Measurements from ENCODE around the gene SWAP70.
"Not testable (repeated sequence)": the region's sequence is repeated elsewhere in the genome, so short reads cannot be mapped to it uniquely, and the experiment has no call there.

SWAP70 gene

GRCh38 chr11:9617940-9618339, 45.9 kb upstream of the SWAP70 start:
- Histone ChIP-seq H3K36me3 (ENCODE audit: control insufficient read depth in 1 of 2, insufficient read depth in 2 of 2, low read depth in 1 of 2, low read length in 2 of 2) (no peaks in the 10 kb centered on the region), H2BK12ac (ENCODE audit: low read length in 2 of 2) (no peak overlapping the region), H2BK120ac (ENCODE audit: low read depth, low read length) (no peak overlapping the region), H3K14ac (ENCODE audit: low read length in 2 of 2) (no peak overlapping the region), H2BK15ac (ENCODE audit: low read depth, poor library complexity, severe bottlenecking) (no peak overlapping the region), H3K4me1 (ENCODE audit: control insufficient read depth, insufficient read depth, low read depth, low read length) (peaks cover 8% of the 10 kb centered on the region), H3K4me3 (ENCODE audit: insufficient read depth in 1 of 2, low read depth in 1 of 2, low read length in 2 of 2) (peak overlapping the region in 1 of 2 experiments; percentile 50), H2AK5ac (ENCODE audit: low read length, severe bottlenecking) (no peak overlapping the region), H3K9me3 (ENCODE audit: control insufficient read depth, low read length) (no peaks in the 10 kb centered on the region), H4K91ac (ENCODE audit: low read length) (no peak overlapping the region), H4K8ac (ENCODE audit: low read length) (no peak overlapping the region), H3K27ac (ENCODE audit: low read length, poor library complexity, severe bottlenecking) (no peak overlapping the region), H3K27me3 (ENCODE audit: control insufficient read depth in 1 of 2, insufficient read depth in 1 of 2, low read length in 2 of 2) (no peaks in the 10 kb centered on the region), H2AFZ (ENCODE audit: low read depth, low read length) (no peak overlapping the region), H3K23ac (ENCODE audit: low read length in 2 of 2) (no peak overlapping the region), H3K18ac (ENCODE audit: low read depth in 1 of 2, low read length in 2 of 2) (no peak overlapping the region), H3K9ac (ENCODE audit: low read length) (peak overlapping the region; percentile 73), H3K79me1 (replicated peaks; ENCODE audit: low read length, poor library complexity, severe bottlenecking) (no peaks in the 10 kb centered on the region), H2BK5ac (ENCODE audit: low read depth, low read length, poor library complexity, severe bottlenecking) (no peak overlapping the region), H3K4me2 (ENCODE audit: low read length, poor library complexity, severe bottlenecking) (no peak overlapping the region), H3K4ac (ENCODE audit: low read depth in 1 of 2, low read length in 2 of 2) (no peak overlapping the region)
- DNase-seq: peak; percentile 36
- WGBS: 61% methylated on average over 5 of the region's 5 CpGs

GRCh38 chr11:9619004-9619403, 44.9 kb upstream of the SWAP70 start:
- H2BK15ac ChIP-seq (ENCODE audit: low read depth, poor library complexity, severe bottlenecking): no peak overlapping the region
- no peak overlapping the region for H3K4me3 ChIP-seq (ENCODE audit: insufficient read depth in 1 of 2, low read depth in 1 of 2, low read length in 2 of 2)
- no peak overlapping the region for H3K18ac ChIP-seq (ENCODE audit: low read depth in 1 of 2, low read length in 2 of 2)
- 100% methylated on average over 1 of the region's 1 CpG for WGBS
- H3K14ac ChIP-seq (ENCODE audit: low read length in 2 of 2): no peak overlapping the region
- no peak overlapping the region for H3K4ac ChIP-seq (ENCODE audit: low read depth in 1 of 2, low read length in 2 of 2)
- DNase-seq: no peak
- H3K27me3 ChIP-seq (ENCODE audit: control insufficient read depth in 1 of 2, insufficient read depth in 1 of 2, low read length in 2 of 2): no peaks in the 10 kb centered on the region
- H2BK12ac ChIP-seq (ENCODE audit: low read length in 2 of 2): no peak overlapping the region
- no peaks in the 10 kb centered on the region for H3K36me3 ChIP-seq (ENCODE audit: control insufficient read depth in 1 of 2, insufficient read depth in 2 of 2, low read depth in 1 of 2, low read length in 2 of 2)
- no peak overlapping the region for H3K27ac ChIP-seq (ENCODE audit: low read length, poor library complexity, severe bottlenecking)
- H3K79me1 ChIP-seq (replicated peaks; ENCODE audit: low read length, poor library complexity, severe bottlenecking): no peaks in the 10 kb centered on the region
- no peak overlapping the region for H2AK5ac ChIP-seq (ENCODE audit: low read length, severe bottlenecking)
- H3K9ac ChIP-seq (ENCODE audit: low read length): no peak overlapping the region
- H4K8ac ChIP-seq (ENCODE audit: low read length): no peak overlapping the region
- H3K4me1 ChIP-seq (ENCODE audit: control insufficient read depth, insufficient read depth, low read depth, low read length): peaks cover 4% of the 10 kb centered on the region
- H3K4me2 ChIP-seq (ENCODE audit: low read length, poor library complexity, severe bottlenecking): no peak overlapping the region
- H3K23ac ChIP-seq (ENCODE audit: low read length in 2 of 2): no peak overlapping the region
- H2BK5ac ChIP-seq (ENCODE audit: low read depth, low read length, poor library complexity, severe bottlenecking): no peak overlapping the region
- H3K9me3 ChIP-seq (ENCODE audit: control insufficient read depth, low read length): no peaks in the 10 kb centered on the region
- H2AFZ ChIP-seq (ENCODE audit: low read depth, low read length): no peak overlapping the region
- H2BK120ac ChIP-seq (ENCODE audit: low read depth, low read length): no peak overlapping the region
- H4K91ac ChIP-seq (ENCODE audit: low read length): no peak overlapping the region

GRCh38 chr11:9619971-9620370, 43.9 kb upstream of the SWAP70 start:
- H3K79me1 ChIP-seq (replicated peaks; ENCODE audit: low read length, poor library complexity, severe bottlenecking): no peaks in the 10 kb centered on the region
- no peaks in the 10 kb centered on the region for H3K36me3 ChIP-seq (ENCODE audit: control insufficient read depth in 1 of 2, insufficient read depth in 2 of 2, low read depth in 1 of 2, low read length in 2 of 2)
- DNase-seq: no peak
- no peak overlapping the region for H2BK120ac ChIP-seq (ENCODE audit: low read depth, low read length)
- no peak overlapping the region for H2BK15ac ChIP-seq (ENCODE audit: low read depth, poor library complexity, severe bottlenecking)
- no peak overlapping the region for H3K23ac ChIP-seq (ENCODE audit: low read length in 2 of 2)
- H4K8ac ChIP-seq (ENCODE audit: low read length): no peak overlapping the region
- H3K27ac ChIP-seq (ENCODE audit: low read length, poor library complexity, severe bottlenecking): no peak overlapping the region
- H4K91ac ChIP-seq (ENCODE audit: low read length): no peak overlapping the region
- H3K18ac ChIP-seq (ENCODE audit: low read depth in 1 of 2, low read length in 2 of 2): no peak overlapping the region
- H2AK5ac ChIP-seq (ENCODE audit: low read length, severe bottlenecking): no peak overlapping the region
- no peak overlapping the region for H3K14ac ChIP-seq (ENCODE audit: low read length in 2 of 2)
- no peak overlapping the region for H3K4me3 ChIP-seq (ENCODE audit: insufficient read depth in 1 of 2, low read depth in 1 of 2, low read length in 2 of 2)
- no peak overlapping the region for H3K9ac ChIP-seq (ENCODE audit: low read length)
- peak overlapping the region in 1 of 2 experiments; percentile 39 for H2BK12ac ChIP-seq (ENCODE audit: low read length in 2 of 2)
- H3K4ac ChIP-seq (ENCODE audit: low read depth in 1 of 2, low read length in 2 of 2): no peak overlapping the region
- H2AFZ ChIP-seq (ENCODE audit: low read depth, low read length): no peak overlapping the region
- H3K4me2 ChIP-seq (ENCODE audit: low read length, poor library complexity, severe bottlenecking): no peak overlapping the region
- H3K27me3 ChIP-seq (ENCODE audit: control insufficient read depth in 1 of 2, insufficient read depth in 1 of 2, low read length in 2 of 2): no peaks in the 10 kb centered on the region
- H3K9me3 ChIP-seq (ENCODE audit: control insufficient read depth, low read length): no peaks in the 10 kb centered on the region
- peaks cover 2% of the 10 kb centered on the region for H3K4me1 ChIP-seq (ENCODE audit: control insufficient read depth, insufficient read depth, low read depth, low read length)
- no peak overlapping the region for H2BK5ac ChIP-seq (ENCODE audit: low read depth, low read length, poor library complexity, severe bottlenecking)

DNA sequence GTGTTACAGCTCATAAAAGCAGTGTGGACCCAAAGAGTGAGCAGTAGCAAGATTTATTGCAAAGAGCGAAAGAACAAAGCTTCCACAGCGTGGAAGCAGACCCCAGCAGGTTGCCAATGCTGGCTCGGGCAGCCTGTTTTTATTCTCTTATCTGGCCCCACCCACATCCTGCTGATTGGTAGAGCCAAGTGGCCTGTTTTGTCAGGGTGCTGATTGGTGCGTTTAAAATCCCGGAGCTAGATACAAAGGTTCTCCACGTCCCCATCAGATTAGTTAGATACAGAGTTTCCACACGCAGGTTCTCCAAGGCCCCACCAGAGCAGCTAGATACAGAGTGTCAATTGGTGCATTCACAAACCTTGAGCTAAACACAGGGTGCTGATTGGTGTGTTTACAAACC, 41.5 kb upstream of the SWAP70 start:
- H4K8ac ChIP-seq (ENCODE audit: low read length); H2BK12ac ChIP-seq (ENCODE audit: low read length in 2 of 2); H3K4me2 ChIP-seq (ENCODE audit: low read length, poor library complexity, severe bottlenecking); H3K23ac ChIP-seq (ENCODE audit: low read length in 2 of 2); H2AFZ ChIP-seq (ENCODE audit: low read depth, low read length); H2BK120ac ChIP-seq (ENCODE audit: low read depth, low read length); H3K27ac ChIP-seq (ENCODE audit: low read length, poor library complexity, severe bottlenecking); H3K4me1 ChIP-seq (ENCODE audit: control insufficient read depth, insufficient read depth, low read depth, low read length); H3K79me1 ChIP-seq (replicated peaks; ENCODE audit: low read length, poor library complexity, severe bottlenecking); H3K4ac ChIP-seq (ENCODE audit: low read depth in 1 of 2, low read length in 2 of 2); DNase-seq; H3K9me3 ChIP-seq (ENCODE audit: control insufficient read depth, low read length); H3K14ac ChIP-seq (ENCODE audit: low read length in 2 of 2); H3K18ac ChIP-seq (ENCODE audit: low read depth in 1 of 2, low read length in 2 of 2); H3K36me3 ChIP-seq (ENCODE audit: control insufficient read depth in 1 of 2, insufficient read depth in 2 of 2, low read depth in 1 of 2, low read length in 2 of 2); H3K27me3 ChIP-seq (ENCODE audit: control insufficient read depth in 1 of 2, insufficient read depth in 1 of 2, low read length in 2 of 2); H3K9ac ChIP-seq (ENCODE audit: low read length); H2BK5ac ChIP-seq (ENCODE audit: low read depth, low read length, poor library complexity, severe bottlenecking); H2BK15ac ChIP-seq (ENCODE audit: low read depth, poor library complexity, severe bottlenecking); H3K4me3 ChIP-seq (ENCODE audit: insufficient read depth in 1 of 2, low read depth in 1 of 2, low read length in 2 of 2); H2AK5ac ChIP-seq (ENCODE audit: low read length, severe bottlenecking); H4K91ac ChIP-seq (ENCODE audit: low read length): not testable (repeated sequence)
- WGBS: 95% methylated on average over 3 of the region's 7 CpGs

Measured in mesenchymal stem cell (in vitro differentiated cells and primary cell).